ENCODE measurements around the gene DNM2.

DNA sequence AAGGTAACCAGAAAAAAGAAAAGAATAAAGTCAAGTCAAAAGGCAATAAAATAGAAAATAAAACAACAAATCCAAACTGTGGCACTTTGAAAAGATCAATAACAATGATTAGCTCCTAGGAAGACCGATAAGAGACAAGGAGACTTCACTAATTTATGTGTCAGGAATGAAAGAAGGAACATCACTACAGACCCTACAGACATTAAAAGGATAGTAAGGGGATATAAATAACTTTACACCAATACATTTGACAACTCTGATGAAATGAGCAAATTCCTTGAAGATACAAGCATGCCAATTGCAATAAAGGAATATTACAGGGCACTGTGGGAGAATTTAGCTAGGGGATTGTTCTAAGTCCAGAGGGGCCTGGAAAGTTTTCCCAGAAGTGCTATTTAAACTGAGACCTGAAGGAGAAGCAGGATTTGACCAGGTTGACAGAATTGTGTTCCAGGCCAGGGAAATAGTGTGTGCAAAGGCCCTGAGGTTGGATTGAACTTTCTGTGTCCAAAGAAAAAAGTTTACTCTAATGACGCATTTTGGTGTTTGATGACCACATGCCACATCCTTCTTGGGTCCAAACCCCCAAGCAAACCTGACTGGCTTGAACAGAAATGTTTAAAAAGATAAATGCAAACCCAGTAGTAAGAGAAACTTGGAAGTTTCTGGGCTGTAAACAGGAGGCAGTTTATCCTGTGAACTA lies 128.8 kb downstream of the DNM2 start:
- TF ChIP-seq, protein P1, sequence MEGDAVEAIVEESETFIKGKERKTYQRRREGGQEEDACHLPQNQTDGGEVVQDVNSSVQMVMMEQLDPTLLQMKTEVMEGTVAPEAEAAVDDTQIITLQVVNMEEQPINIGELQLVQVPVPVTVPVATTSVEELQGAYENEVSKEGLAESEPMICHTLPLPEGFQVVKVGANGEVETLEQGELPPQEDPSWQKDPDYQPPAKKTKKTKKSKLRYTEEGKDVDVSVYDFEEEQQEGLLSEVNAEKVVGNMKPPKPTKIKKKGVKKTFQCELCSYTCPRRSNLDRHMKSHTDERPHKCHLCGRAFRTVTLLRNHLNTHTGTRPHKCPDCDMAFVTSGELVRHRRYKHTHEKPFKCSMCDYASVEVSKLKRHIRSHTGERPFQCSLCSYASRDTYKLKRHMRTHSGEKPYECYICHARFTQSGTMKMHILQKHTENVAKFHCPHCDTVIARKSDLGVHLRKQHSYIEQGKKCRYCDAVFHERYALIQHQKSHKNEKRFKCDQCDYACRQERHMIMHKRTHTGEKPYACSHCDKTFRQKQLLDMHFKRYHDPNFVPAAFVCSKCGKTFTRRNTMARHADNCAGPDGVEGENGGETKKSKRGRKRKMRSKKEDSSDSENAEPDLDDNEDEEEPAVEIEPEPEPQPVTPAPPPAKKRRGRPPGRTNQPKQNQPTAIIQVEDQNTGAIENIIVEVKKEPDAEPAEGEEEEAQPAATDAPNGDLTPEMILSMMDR (IDR thresholded peaks at IDR 0.05): no peak
- TF ChIP-seq POLR2A (IDR thresholded peaks at IDR 0.05): no peak

All from suprapubic skin (tissue), 3 donors.